C4-2B (cell line): Measurements from ENCODE around the gene CEBPZ.

Source experiments
- CTCF ChIP-seq: fragments of 450-650 bp; conservative IDR thresholded peaks from 2 replicates; pipeline ENCODE4 v1.5.1; 2017; ENCODE audit warnings: mild to moderate bottlenecking
- ZFX ChIP-seq: fragments of 450-650 bp; IDR thresholded peaks from 2 replicates; pipeline ENCODE4 v1.6.1; 2017

DNA sequence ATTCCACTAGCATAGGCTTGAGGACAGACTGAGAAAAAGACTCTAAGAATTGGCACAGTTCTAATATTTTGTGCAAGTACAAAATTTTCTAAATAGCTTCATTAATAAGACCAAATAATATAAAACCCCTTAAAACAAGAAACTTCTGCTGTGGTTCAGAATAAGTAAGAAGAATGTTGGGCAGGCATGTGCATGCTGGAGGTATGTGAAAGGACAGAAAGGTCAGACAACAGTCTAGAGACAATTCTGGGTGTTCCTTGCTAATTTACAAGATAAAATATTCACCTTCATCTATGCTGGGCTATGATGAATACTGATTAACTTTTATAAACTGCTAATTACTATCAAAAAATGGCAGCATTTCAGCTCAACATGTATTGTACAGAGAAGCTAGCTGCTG, 20.2 kb downstream of the CEBPZ start:
- TF ChIP-seq CTCF (no peak), ZFX (no peak)
